AG09309 (cell line): ENCODE data around the gene EMP1.

ENCODE experiments used
- DNase-seq: peaks from one replicate; pipeline ENCODE4 v3.0.0-alpha.2; 2010; ENCODE audit warnings: low read depth
- H3K4me3 ChIP-seq: 2 replicates; pipeline ENCODE4 v1.5.1; 2011; ENCODE audit warnings: mild to moderate bottlenecking, low read depth, low read length, moderate library complexity; ENCODE audit not compliant: control insufficient read depth
- TF ChIP-seq, protein P1 (sequence below): IDR thresholded peaks from 2 replicates; pipeline ENCODE4 v1.5.1; 2011; ENCODE audit warnings: mild to moderate bottlenecking, low read depth, low read length, inconsistent platforms; ENCODE audit not compliant: insufficient read depth, control insufficient read depth; ENCODE audit errors: missing control alignments

The EMP1 gene

DNA sequence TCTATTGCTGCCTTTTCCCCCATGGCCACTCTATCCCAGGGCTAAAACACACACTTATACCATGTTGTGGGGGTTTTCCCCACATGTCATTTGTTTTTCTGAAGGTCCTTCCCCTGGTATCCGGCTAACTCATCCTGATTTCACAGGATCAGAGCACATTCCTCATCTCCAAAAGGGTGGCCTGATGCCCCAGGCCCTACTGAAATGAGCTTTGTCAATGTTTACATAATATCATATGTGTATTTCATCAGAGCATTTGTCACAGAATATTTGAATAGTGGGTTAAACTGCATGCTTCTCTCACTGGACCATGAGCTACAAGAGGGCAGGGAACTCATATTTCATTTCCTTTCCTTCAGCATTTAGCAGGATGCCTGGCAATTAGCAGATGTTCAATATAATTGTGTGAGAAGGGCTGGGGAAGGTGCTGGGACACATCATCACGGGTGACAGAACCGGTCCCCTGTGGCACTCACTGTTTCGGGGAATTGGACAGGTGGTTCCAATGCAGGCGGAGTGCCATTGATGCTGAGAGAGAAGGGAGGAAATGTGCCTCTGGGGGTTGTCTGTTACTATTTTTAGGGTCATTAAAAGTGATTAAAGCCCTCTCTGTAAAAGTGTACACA is 26.8 kb downstream of the EMP1 start:
- peak; percentile 75 for DNase-seq
- TF ChIP-seq, protein P1, sequence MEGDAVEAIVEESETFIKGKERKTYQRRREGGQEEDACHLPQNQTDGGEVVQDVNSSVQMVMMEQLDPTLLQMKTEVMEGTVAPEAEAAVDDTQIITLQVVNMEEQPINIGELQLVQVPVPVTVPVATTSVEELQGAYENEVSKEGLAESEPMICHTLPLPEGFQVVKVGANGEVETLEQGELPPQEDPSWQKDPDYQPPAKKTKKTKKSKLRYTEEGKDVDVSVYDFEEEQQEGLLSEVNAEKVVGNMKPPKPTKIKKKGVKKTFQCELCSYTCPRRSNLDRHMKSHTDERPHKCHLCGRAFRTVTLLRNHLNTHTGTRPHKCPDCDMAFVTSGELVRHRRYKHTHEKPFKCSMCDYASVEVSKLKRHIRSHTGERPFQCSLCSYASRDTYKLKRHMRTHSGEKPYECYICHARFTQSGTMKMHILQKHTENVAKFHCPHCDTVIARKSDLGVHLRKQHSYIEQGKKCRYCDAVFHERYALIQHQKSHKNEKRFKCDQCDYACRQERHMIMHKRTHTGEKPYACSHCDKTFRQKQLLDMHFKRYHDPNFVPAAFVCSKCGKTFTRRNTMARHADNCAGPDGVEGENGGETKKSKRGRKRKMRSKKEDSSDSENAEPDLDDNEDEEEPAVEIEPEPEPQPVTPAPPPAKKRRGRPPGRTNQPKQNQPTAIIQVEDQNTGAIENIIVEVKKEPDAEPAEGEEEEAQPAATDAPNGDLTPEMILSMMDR = no peak
- H3K4me3 ChIP-seq = no peak overlapping the region

DNA sequence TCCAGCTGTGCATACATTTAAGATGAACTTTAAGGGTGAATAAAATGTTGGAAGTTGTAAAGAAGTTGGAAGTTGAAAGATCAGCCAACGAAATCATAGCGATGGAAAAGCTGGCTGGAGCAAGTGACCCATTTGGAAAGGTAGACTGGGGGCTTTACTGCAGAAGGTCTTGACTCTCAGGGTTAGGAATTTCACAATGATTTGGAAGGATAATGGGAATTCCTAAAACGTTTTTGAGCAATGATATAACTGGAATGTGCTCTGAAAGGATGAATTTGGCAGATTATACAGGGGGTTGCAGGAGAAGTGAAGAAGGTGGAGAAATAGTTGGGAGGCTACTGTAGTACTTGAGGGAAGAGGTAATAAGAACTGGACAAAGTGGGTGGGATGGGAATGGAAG is 27.4 kb downstream of the EMP1 start:
- no peak overlapping the region for H3K4me3 ChIP-seq
- no peak for DNase-seq
- TF ChIP-seq, protein P1 = no peak

DNA sequence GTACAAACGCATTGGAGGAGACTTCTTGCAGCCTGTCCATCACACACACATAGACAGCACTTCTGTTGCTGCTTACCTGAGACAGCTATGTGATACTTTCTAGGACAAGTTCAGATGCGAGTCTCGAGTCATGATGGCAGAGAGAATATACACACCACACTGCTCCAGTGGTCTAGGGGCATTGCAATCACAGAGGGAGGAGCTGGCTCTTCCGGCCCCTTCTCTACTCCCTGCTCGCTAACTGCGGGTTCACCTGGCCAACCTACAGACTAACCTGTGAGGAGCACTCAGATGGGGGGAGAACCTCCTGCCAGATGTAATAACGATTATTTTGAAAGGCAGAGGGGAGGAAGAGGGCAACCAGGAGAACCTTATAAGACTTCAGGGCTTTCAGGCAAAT is 30.7 kb downstream of the EMP1 start:
- TF ChIP-seq, protein P1 = no peak
- no peak for DNase-seq
- H3K4me3 ChIP-seq = no peak overlapping the region

DNA sequence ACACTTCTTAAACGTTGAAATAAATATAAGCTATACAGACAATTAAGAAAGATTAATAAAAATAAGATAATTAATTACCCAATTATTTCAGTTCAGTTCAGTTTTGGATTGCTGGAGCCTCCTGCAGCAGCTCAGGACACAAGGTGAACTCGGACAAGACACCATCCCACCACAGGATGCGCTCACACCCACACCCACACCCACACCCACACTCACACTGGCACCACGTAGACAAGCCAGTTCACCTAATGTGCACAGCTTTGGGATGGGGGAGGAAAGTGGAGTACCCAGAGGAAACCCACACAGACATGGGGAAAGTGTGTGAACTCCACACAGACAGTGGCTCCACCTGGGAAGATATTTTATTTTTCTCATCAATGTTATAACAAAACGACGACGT is 32.1 kb downstream of the EMP1 start:
- TF ChIP-seq, protein P1 = no peak
- no peak for DNase-seq
- no peak overlapping the region for H3K4me3 ChIP-seq

DNA sequence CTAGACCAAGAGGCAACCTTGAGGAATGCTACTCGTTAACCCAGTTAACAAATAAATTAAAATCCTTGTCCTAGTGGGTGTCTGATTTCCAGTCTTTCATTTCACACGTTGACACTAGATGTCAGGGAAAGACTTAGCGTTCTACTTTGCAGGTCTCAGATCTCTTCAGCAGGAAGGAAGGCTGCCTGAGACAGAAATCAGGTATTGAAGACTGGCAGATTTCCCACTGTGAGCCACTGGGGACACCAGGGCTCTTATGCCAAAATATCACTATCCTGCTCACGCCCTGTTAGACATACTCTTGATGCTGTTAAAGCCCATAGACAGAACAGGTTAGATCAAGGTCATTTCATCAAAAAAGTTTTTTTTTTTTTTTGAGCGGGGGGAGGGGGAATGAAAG is 33.0 kb downstream of the EMP1 start:
- TF ChIP-seq, protein P1 = no peak
- no peak for DNase-seq
- no peak overlapping the region for H3K4me3 ChIP-seq

DNA sequence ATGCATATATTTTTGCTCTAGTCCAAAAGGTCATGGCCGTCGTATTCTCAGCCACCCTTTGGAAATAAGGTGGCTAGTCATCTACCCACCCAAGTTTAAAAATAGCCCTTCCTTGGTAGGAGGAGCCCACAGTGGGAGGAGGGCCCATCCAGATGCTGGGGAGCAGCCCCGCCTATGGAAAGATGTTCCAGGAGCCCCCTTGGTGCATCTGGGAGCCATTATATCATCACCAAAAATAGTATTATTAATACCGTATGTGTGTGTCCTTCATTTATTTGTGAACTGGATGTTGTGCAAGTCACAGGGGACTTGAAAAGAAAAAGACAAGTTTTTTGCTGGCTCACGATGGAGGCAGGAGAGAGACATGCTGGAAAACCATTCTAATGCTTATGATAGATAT is 34.0 kb downstream of the EMP1 start:
- H3K4me3 ChIP-seq = no peak overlapping the region
- TF ChIP-seq, protein P1 = no peak
- DNase-seq = no peak
